IMR-90 (cell line): ENCODE measurements around the gene EID3. TPM values are rescaled to one million over a fixed set of nuclear protein-coding genes. Genes with fewer than 3 reads are reported as not detected.

Experiments
- ATAC-seq: fragments of 200-7000 bp; cut with Tn5 transposase; 2 replicates; pipeline ENCODE4 v1.9.1; 2020; ENCODE audit warnings: low read depth, mild to moderate bottlenecking, moderate library complexity
- BruUV-seq: library from RNA; stranded (reverse); fragments of 400-500 nt; replicated peaks from 2 replicates; lab custom pipeline; 2021; lab: Mats Ljungman, UMichigan
- CTCF ChIA-PET: fragments of 300-600 bp; formaldehyde crosslinking; extraction: SDS; loops from one replicate; lab custom pipeline; 2021; ENCODE audit warnings: antibody characterized with exemption; lab: Yijun Ruan, JAX
- POLR2A ChIA-PET: fragments of 300-600 bp; sonication (Branson Sonifier 250); formaldehyde crosslinking; loops from one replicate; lab custom pipeline; 2022; ENCODE audit warnings: antibody characterized with exemption; ENCODE audit not compliant: unreplicated experiment; lab: Charles Lee
- DNase-seq: peaks from one replicate; pipeline ENCODE4 v3.0.0; 2013
- H2AFZ ChIP-seq: replicated peaks from 2 replicates; pipeline ENCODE3; 2013; ENCODE audit warnings: low read length, mild to moderate bottlenecking; ENCODE audit not compliant: poor library complexity
- H2AK5ac ChIP-seq: 2 replicates; pipeline ENCODE4 v1.6.1; 2013; ENCODE audit warnings: low read depth, low read length, inconsistent platforms
- H2AK9ac ChIP-seq: replicated peaks from 2 replicates; pipeline ENCODE3; 2013; ENCODE audit warnings: mild to moderate bottlenecking, low read depth, low read length, moderate library complexity; ENCODE audit not compliant: poor library complexity
- H2BK120ac ChIP-seq: 2 replicates; pipeline ENCODE4 v1.6.1; 2013; ENCODE audit warnings: low read depth, low read length, inconsistent platforms
- H2BK15ac ChIP-seq: 3 replicates; pipeline ENCODE4 v1.6.1; 2013; ENCODE audit warnings: low read depth, low read length, inconsistent platforms
- H2BK20ac ChIP-seq: 2 replicates; pipeline ENCODE4 v1.6.1; 2013; ENCODE audit warnings: low read depth, mild to moderate bottlenecking, inconsistent platforms, low read length, moderate library complexity
- H2BK5ac ChIP-seq: 2 replicates; pipeline ENCODE4 v1.6.1; 2013; ENCODE audit warnings: mild to moderate bottlenecking, low read depth, low read length, inconsistent platforms; ENCODE audit not compliant: poor library complexity, severe bottlenecking
- H3K14ac ChIP-seq: replicated peaks from 2 replicates; pipeline ENCODE4 v1.6.1; 2013; ENCODE audit warnings: low read depth, low read length, inconsistent platforms
- H3K18ac ChIP-seq: 2 replicates; pipeline ENCODE4 v1.6.1; 2013; ENCODE audit warnings: low read depth, low read length, control low read depth
- H3K23ac ChIP-seq: 2 replicates; pipeline ENCODE4 v1.6.1; 2013; ENCODE audit warnings: low read depth, low read length, inconsistent platforms
- H3K27ac ChIP-seq: 2 replicates; pipeline ENCODE4 v1.5.1; 2013; ENCODE audit warnings: mild to moderate bottlenecking, control low read depth, low read length; ENCODE audit not compliant: insufficient read depth
- H3K27me3 ChIP-seq: 2 replicates; pipeline ENCODE4 v1.6.1; 2013; ENCODE audit warnings: low read length; ENCODE audit not compliant: control insufficient read depth, insufficient read depth
- H3K36me3 ChIP-seq: 2 replicates; pipeline ENCODE4 v1.6.1; 2013; ENCODE audit warnings: low read length, mixed read lengths; ENCODE audit not compliant: control insufficient read depth, insufficient read depth
- H3K4ac ChIP-seq: 2 replicates; pipeline ENCODE4 v1.6.1; 2013; ENCODE audit warnings: low read depth, low read length, inconsistent platforms
- H3K4me1 ChIP-seq: 2 replicates; pipeline ENCODE4 v1.6.1; 2013; ENCODE audit warnings: low read length, mixed read lengths; ENCODE audit not compliant: control insufficient read depth, insufficient read depth
- H3K4me2 ChIP-seq: 2 replicates; pipeline ENCODE4 v1.6.1; 2013; ENCODE audit warnings: low read depth, mild to moderate bottlenecking, control low read depth, low read length, moderate library complexity
- H3K4me3 ChIP-seq: 2 replicates; pipeline ENCODE4 v1.5.1; 2013; ENCODE audit warnings: low read depth, mild to moderate bottlenecking, control low read depth, low read length, moderate library complexity; ENCODE audit not compliant: insufficient read depth
- H3K56ac ChIP-seq: 2 replicates; pipeline ENCODE4 v1.6.1; 2013; ENCODE audit warnings: low read length, inconsistent platforms; ENCODE audit not compliant: insufficient read depth; ENCODE audit errors: extremely low read depth
- H3K79me1 ChIP-seq, 2 experiments: 2 replicates each; pipeline ENCODE4 v1.6.1; 2013; ENCODE audit warnings: low read length in 2 of 2, inconsistent platforms in 1 of 2, low read depth in 1 of 2
- H3K9ac ChIP-seq: 2 replicates; pipeline ENCODE4 v1.6.1; 2013; ENCODE audit warnings: low read depth, low read length, control low read depth
- H3K9me1 ChIP-seq: 2 replicates; pipeline ENCODE4 v1.6.1; 2013; ENCODE audit warnings: low read length, inconsistent platforms; ENCODE audit not compliant: insufficient read depth
- H3K9me3 ChIP-seq: 2 replicates; pipeline ENCODE4 v1.6.1; 2013; ENCODE audit warnings: low read length; ENCODE audit not compliant: control insufficient read depth, insufficient read depth
- H4K20me1 ChIP-seq: 2 replicates; pipeline ENCODE4 v1.6.1; 2013; ENCODE audit warnings: low read length, inconsistent platforms; ENCODE audit not compliant: insufficient read depth
- H4K5ac ChIP-seq: 2 replicates; pipeline ENCODE4 v1.6.1; 2013; ENCODE audit warnings: mild to moderate bottlenecking, low read depth, low read length, control low read depth
- H4K8ac ChIP-seq, 2 experiments: 2 replicates each; pipeline ENCODE4 v1.6.1; 2013; ENCODE audit warnings: low read depth in 2 of 2, low read length in 2 of 2, control low read depth in 1 of 2, inconsistent platforms in 1 of 2
- H4K91ac ChIP-seq: 2 replicates; pipeline ENCODE4 v1.6.1; 2013; ENCODE audit warnings: low read depth, low read length, inconsistent platforms; ENCODE audit not compliant: insufficient read depth
- BHLHE40 ChIP-seq: fragments of 150-350 bp; IDR thresholded peaks from 2 replicates; pipeline ENCODE4 v1.6.1; 2016; ENCODE audit warnings: mild to moderate bottlenecking, low read depth, low read length
- CEBPB ChIP-seq: IDR thresholded peaks from 2 replicates; pipeline ENCODE4 v1.6.1; 2012; ENCODE audit warnings: low read depth, low read length, improper control_type of control experiment
- CHD1 ChIP-seq: IDR thresholded peaks from 2 replicates; pipeline ENCODE4 v1.6.1; 2012; ENCODE audit warnings: low read depth, low read length, improper control_type of control experiment
- MAZ ChIP-seq: IDR thresholded peaks from 2 replicates; pipeline ENCODE4 v1.6.1; 2012; ENCODE audit warnings: low read depth, mild to moderate bottlenecking, low read length, improper control_type of control experiment, moderate library complexity, borderline replicate concordance
- MXI1 ChIP-seq: IDR thresholded peaks from 2 replicates; pipeline ENCODE4 v1.6.1; 2012; ENCODE audit warnings: low read depth, mild to moderate bottlenecking, low read length, moderate library complexity, borderline replicate concordance
- NFE2L2 ChIP-seq: fragments of 150-350 bp; IDR thresholded peaks from 2 replicates; pipeline ENCODE4 v1.6.1; 2016; ENCODE audit warnings: low read depth, mild to moderate bottlenecking, low read length
- POLR2A ChIP-seq: IDR thresholded peaks from 2 replicates; pipeline ENCODE4 v1.6.1; 2012; ENCODE audit warnings: mild to moderate bottlenecking, low read depth, low read length
- RAD21 ChIP-seq: IDR thresholded peaks from 2 replicates; pipeline ENCODE4 v1.6.1; 2012; ENCODE audit warnings: low read length, improper control_type of control experiment
- WGBS, 2 experiments: methylation state at CpG; one replicate each; pipeline versions ENCODE4 v1.1.5 to v1.1.7; 2013; ENCODE audit warnings: missing lambda C conversion rate in 2 of 2; ENCODE audit not compliant: insufficient read length in 1 of 2; ENCODE audit errors: extremely low coverage in 2 of 2; 5-methylcytosine and 5-hydroxymethylcytosine counted together
- dilution Hi-C: fragments of 300-500 bp; cut with HindIII; formaldehyde crosslinking; loops from one replicate; pipeline ENCODE4 v1.14.3; 2018; ENCODE audit warnings: low sequenced_read_pairs; ENCODE audit not compliant: unreplicated experiment
- in situ Hi-C: fragments of 300-500 bp; cut with MboI; formaldehyde crosslinking; loops from 3 replicates; pipeline ENCODE4 v1.14.3; 2019; ENCODE audit warnings: low sequenced_read_pairs, inconsistent platforms, mixed read lengths
- intact Hi-C: fragments of 100-400 bp; cut with micrococcal nuclease; formaldehyde crosslinking; loops from 2 replicates; pipeline ENCODE4 v1.10.0; 2022
- polyA plus RNA-seq, 3 experiments: library from polyadenylated mRNA; depleted of rRNA; stranded (reverse); fragments of >200 nt; gene quantifications; 2 replicates each; pipeline ENCODE4 v1.2.3, GENCODE V29; 2012; ENCODE audit warnings: low replicate concordance in 1 of 3
- total RNA-seq: library from RNA; depleted of rRNA; stranded (reverse); fragments of >200 nt; gene quantifications from 2 replicates; pipeline ENCODE4 v1.2.3, GENCODE V29; 2012
- TF ChIP-seq, protein P1 (sequence below): fragments of 150-350 bp; IDR thresholded peaks from 2 replicates; pipeline ENCODE4 v1.6.1; 2017; ENCODE audit warnings: mild to moderate bottlenecking, antibody characterized with exemption, low read length, low read depth

Gene EID3
- total and polyA plus RNA-seq, 2 of the 4 experiments (the other 2 are of a cell fraction), result 2.2 to 4.1 TPM

DNA sequence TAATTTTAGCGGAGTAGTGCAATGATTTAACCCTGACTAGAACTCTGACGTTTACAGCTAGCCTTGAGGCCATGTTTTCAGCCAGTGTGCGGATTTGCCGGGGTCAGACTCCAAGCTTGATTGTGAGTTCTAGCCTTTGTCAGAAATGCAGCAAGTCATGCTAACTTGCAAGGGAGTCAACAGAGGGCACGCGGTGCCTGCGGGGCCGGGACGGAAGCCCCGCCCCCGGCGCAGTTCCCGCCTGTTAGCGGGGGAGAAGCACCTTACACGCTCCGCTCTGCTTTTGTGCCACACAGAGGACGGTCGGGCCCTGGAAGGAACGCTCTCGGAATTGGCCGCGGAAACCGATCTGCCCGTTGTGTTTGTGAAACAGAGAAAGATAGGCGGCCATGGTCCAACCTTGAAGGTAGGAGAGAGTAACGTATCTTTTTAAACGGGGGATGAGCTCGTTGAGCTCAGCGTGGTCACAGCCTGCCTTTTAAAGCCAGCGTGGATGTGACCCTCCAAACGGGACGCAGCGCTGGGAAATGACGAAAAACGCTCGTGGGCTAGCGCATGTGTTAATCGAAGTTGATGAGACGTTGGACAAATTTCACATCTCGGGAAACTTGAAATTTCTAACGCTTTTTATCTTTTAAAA, 14.8 kb upstream of the EID3 start:
- in situ Hi-C loops, result loop anchor here (5.0 kb wide), 1 partner anchor 71 kb away; the partner anchor contains the start of gene TXNRD1
- Histone ChIP-seq H3K79me1 (peaks cover 0 to 21% of the 10 kb centered on the region in 2 experiments; a peak in 2 of 4 replicates), H3K18ac (peak overlapping the region; percentile 28), H3K23ac (peak overlapping the region; percentile 98), H2AFZ (peak overlapping the region; percentile 38), H3K4me3 (peak overlapping the region; percentile 68), H3K9me3 (no peaks in the 10 kb centered on the region), H3K4me2 (peak overlapping the region; percentile 64), H2BK20ac (no peak overlapping the region), H4K5ac (0 out of 2 replicates have a peak overlapping the region, but pooled peaks have one; percentile 3), H2AK9ac (peak overlapping the region; percentile 53), H3K9me1 (no peaks in the 10 kb centered on the region), H2BK5ac (peak overlapping the region; percentile 95), H3K36me3 (peaks cover 27% of the 10 kb centered on the region), H3K9ac (peak overlapping the region; percentile 94), H3K4ac (peak overlapping the region; percentile 83), H3K27ac (peak overlapping the region; percentile 70), H2AK5ac (0 out of 2 replicates have a peak overlapping the region, but pooled peaks have one; percentile 51), H4K8ac (peak overlapping the region; percentile 9 to 17; a peak in 2 of 4 replicates), H4K91ac (peak overlapping the region; percentile 12; the same call in 1 of the 2 replicates), H3K56ac (peak overlapping the region; percentile 91), H2BK15ac (0 out of 3 replicates have a peak overlapping the region, but pooled peaks have one; percentile 3), H3K4me1 (peaks cover 15% of the 10 kb centered on the region), H2BK120ac (peak overlapping the region; percentile 11), H3K14ac (peak overlapping the region; percentile 98), H3K27me3 (no peaks in the 10 kb centered on the region), H4K20me1 (peaks cover 60% of the 10 kb centered on the region)
- TF ChIP-seq MAZ (peak; percentile 37; the same call in 1 of the 2 replicates), NFE2L2 (peak; percentile 79), CEBPB (no peak), BHLHE40 (no peak), MXI1 (peak; percentile 93), POLR2A (peak; percentile 54; the same call in 1 of the 2 replicates), CHD1 (peak; percentile 40), RAD21 (peak; percentile 26)
- TF ChIP-seq, protein P1, sequence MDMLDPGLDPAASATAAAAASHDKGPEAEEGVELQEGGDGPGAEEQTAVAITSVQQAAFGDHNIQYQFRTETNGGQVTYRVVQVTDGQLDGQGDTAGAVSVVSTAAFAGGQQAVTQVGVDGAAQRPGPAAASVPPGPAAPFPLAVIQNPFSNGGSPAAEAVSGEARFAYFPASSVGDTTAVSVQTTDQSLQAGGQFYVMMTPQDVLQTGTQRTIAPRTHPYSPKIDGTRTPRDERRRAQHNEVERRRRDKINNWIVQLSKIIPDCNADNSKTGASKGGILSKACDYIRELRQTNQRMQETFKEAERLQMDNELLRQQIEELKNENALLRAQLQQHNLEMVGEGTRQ, result peak; percentile 18; the same call in 1 of the 2 replicates
- DNase-seq, result peak; percentile 77
- 1% methylated on average over 15 of the region's 41 CpGs; no CpG with 5 or more reads in 1 of the 2 experiments for WGBS, 2 experiments
- BruUV-seq, result no TSS peak
- ChIA-PET CTCF (interaction anchor here (2.5 kb wide), 1 partner anchor 67 kb away, joined by 5 read pairs; no protein-coding TSS in a partner anchor), POLR2A (interaction anchor here (0.7 to 3.6 kb wide), 4 partner anchors 45 to 111 kb away, joined by 3 to 28 read pairs (median 4); no protein-coding TSS in a partner anchor)
- intact Hi-C loops, result loop anchor here (5.0 to 10.0 kb wide), 3 partner anchors 151 to 324 kb away; partner anchors contain the start of genes HCFC2, NFYB and TDG
- peak; percentile 22 for ATAC-seq
- dilution Hi-C loops, result no loop called here
